ENCODE results near the gene NRIP2.

DNA sequence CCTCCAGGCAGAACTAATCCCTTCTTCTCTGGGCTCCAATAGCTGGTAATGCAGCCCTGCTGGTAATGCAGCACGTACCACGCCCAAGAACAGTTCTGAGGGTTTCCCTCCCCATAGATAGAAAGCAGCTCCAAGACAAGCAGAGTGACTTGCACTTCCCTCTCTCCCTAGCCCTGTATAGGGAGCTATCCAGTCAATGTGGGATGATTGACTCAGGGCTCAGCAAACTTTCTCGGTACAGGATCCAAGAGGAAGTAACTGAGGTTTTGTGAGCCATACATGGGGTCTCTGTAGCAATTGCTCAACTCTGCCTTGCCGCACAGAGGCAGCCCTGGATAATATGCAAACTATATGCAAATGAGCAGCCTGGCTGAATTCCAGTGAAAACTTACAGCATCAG lies 55.6 kb downstream of the NRIP2 start:
- TF ChIP-seq, protein P1, sequence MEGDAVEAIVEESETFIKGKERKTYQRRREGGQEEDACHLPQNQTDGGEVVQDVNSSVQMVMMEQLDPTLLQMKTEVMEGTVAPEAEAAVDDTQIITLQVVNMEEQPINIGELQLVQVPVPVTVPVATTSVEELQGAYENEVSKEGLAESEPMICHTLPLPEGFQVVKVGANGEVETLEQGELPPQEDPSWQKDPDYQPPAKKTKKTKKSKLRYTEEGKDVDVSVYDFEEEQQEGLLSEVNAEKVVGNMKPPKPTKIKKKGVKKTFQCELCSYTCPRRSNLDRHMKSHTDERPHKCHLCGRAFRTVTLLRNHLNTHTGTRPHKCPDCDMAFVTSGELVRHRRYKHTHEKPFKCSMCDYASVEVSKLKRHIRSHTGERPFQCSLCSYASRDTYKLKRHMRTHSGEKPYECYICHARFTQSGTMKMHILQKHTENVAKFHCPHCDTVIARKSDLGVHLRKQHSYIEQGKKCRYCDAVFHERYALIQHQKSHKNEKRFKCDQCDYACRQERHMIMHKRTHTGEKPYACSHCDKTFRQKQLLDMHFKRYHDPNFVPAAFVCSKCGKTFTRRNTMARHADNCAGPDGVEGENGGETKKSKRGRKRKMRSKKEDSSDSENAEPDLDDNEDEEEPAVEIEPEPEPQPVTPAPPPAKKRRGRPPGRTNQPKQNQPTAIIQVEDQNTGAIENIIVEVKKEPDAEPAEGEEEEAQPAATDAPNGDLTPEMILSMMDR (IDR thresholded peaks at IDR 0.05), result no peak
- no peak for TF ChIP-seq POLR2A (IDR thresholded peaks at IDR 0.05)

Measured in esophagus squamous epithelium (tissue), 4 donors.